HG03025 (cell line): Measurements from ENCODE around the gene KLHL29.

ENCODE experiments used
- ATAC-seq: cut with Tn5 transposase; IDR thresholded peaks from one replicate; pipeline ENCODE4 v1.9.1; 2021; ENCODE audit warnings: mild to moderate bottlenecking, moderate library complexity; ENCODE audit not compliant: unreplicated experiment, low FRiP score

Gene KLHL29

GRCh38 chr2:23685181-23685580, 300.2 kb downstream of the KLHL29 start:
- ATAC-seq = no peak

GRCh38 chr2:23685706-23686105, 300.7 kb downstream of the KLHL29 start:
- ATAC-seq = no peak

GRCh38 chr2:23686405-23687029, 301.5 kb downstream of the KLHL29 start:
- ATAC-seq = no peak

GRCh38 chr2:23687214-23687613, 302.2 kb downstream of the KLHL29 start:
- no peak for ATAC-seq

GRCh38 chr2:23687713-23688112, 302.7 kb downstream of the KLHL29 start:
- no peak for ATAC-seq

GRCh38 chr2:23688486-23689130, 303.6 kb downstream of the KLHL29 start:
- ATAC-seq = no peak

GRCh38 chr2:23689131-23689700, 304.2 kb downstream of the KLHL29 start:
- no peak for ATAC-seq

- no peak for ATAC-seq
Observed at GRCh38 chr2:23689891-23690290, 304.9 kb downstream of the KLHL29 start.

- ATAC-seq = no peak
Observed at GRCh38 chr2:23690421-23691105, 305.6 kb downstream of the KLHL29 start.

- no peak for ATAC-seq
Observed at GRCh38 chr2:23691106-23691470, 306.1 kb downstream of the KLHL29 start.

- ATAC-seq = no peak
Observed at GRCh38 chr2:23691565-23691964, 306.6 kb downstream of the KLHL29 start.

- ATAC-seq = no peak
Observed at GRCh38 chr2:23692263-23692662, 307.3 kb downstream of the KLHL29 start.

- no peak for ATAC-seq
Observed at GRCh38 chr2:23692851-23693605, 308.0 kb downstream of the KLHL29 start.

- ATAC-seq = no peak
Observed at GRCh38 chr2:23693606-23693951, 308.6 kb downstream of the KLHL29 start.

- ATAC-seq = no peak
Observed at GRCh38 chr2:23694058-23695045, 309.4 kb downstream of the KLHL29 start.

GRCh38 chr2:23695214-23695889, 310.4 kb downstream of the KLHL29 start:
- ATAC-seq = no peak

GRCh38 chr2:23695890-23696751, 311.1 kb downstream of the KLHL29 start:
- ATAC-seq = no peak

- no peak for ATAC-seq
Observed at GRCh38 chr2:23696752-23697045, 311.7 kb downstream of the KLHL29 start.
